ENCODE data around the gene FBN2.

DNA sequence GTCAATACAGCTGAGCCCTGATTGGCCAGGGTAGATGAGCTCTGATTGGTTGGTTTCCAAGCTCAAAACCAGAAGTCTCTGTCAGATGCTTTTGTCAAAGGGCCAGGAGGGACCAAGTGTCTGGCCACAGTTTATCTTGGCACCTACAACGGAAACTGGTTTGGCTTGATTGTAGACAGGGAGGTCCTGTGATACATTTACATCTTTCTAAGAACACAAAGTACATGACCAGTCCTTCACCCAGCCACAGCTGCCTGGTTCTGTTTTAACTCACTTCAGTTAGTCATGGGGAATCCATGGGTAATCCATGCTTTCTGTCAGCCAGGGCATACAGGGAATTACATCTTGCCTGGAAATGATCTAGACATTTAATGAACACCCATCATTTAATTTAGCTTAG lies 283.3 kb downstream of the FBN2 start:
- TF ChIP-seq POLR2AphosphoS5 (IDR thresholded peaks at IDR 0.05) = no peak
- TF ChIP-seq, protein P1, sequence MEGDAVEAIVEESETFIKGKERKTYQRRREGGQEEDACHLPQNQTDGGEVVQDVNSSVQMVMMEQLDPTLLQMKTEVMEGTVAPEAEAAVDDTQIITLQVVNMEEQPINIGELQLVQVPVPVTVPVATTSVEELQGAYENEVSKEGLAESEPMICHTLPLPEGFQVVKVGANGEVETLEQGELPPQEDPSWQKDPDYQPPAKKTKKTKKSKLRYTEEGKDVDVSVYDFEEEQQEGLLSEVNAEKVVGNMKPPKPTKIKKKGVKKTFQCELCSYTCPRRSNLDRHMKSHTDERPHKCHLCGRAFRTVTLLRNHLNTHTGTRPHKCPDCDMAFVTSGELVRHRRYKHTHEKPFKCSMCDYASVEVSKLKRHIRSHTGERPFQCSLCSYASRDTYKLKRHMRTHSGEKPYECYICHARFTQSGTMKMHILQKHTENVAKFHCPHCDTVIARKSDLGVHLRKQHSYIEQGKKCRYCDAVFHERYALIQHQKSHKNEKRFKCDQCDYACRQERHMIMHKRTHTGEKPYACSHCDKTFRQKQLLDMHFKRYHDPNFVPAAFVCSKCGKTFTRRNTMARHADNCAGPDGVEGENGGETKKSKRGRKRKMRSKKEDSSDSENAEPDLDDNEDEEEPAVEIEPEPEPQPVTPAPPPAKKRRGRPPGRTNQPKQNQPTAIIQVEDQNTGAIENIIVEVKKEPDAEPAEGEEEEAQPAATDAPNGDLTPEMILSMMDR (IDR thresholded peaks at IDR 0.05) = no peak
